B cell (primary cell): Measurements from ENCODE around the gene BMP7. TPM values are rescaled to one million over a fixed set of nuclear protein-coding genes. Genes with fewer than 3 reads are reported as not detected.

Experiments used
- ATAC-seq: fragments of 200-7000 bp; cut with Tn5 transposase; one replicate; pipeline ENCODE4 v1.10.0; 2021; ENCODE audit warnings: low read depth, mild to moderate bottlenecking, moderate number of reproducible peaks, moderate library complexity
- CTCF ChIA-PET: fragments of 350-600 bp; sonication (Branson Sonifier 250); formaldehyde crosslinking; loops from one replicate; lab custom pipeline; 2021; ENCODE audit warnings: antibody characterized with exemption, inconsistent platforms; lab: Charles Lee
- POLR2A ChIA-PET: fragments of 350-600 bp; sonication (Branson Sonifier 250); formaldehyde crosslinking; loops from one replicate; lab custom pipeline; 2021; ENCODE audit warnings: antibody characterized with exemption; lab: Charles Lee
- DNase-seq: peaks from one replicate; pipeline ENCODE4 v3.0.0; 2013
- H2AFZ ChIP-seq: 2 replicates; pipeline ENCODE4 v1.6.1; 2012; ENCODE audit warnings: mild to moderate bottlenecking, low read depth, low read length; ENCODE audit not compliant: insufficient read depth, poor library complexity, severe bottlenecking
- H3K27ac ChIP-seq, 2 donors: 1 replicate in 1 of 2; 2 replicates in 1 of 2; pipeline ENCODE4 v1.5.1; 2012 to 2013; ENCODE audit warnings: low read length in 2 of 2, mild to moderate bottlenecking in 2 of 2, moderate library complexity in 1 of 2
- H3K27me3 ChIP-seq, 4 experiments: fragments of 200-600 bp in 1 of 4; sonication (generic) in 1 of 4; replicated peaks in 1 of 4; 1 replicate in 2 of 4; 2 replicates in 2 of 4; pipeline versions ENCODE4 v1.6.1 to v1.7.0; 2013 to 2016; ENCODE audit warnings: low read length in 3 of 4, mild to moderate bottlenecking in 2 of 4, mixed read lengths in 1 of 4, moderate library complexity in 1 of 4; ENCODE audit not compliant: insufficient read depth in 4 of 4, control insufficient read depth in 3 of 4; ENCODE audit errors: control extremely low read depth in 1 of 4
- H3K36me3 ChIP-seq, 2 experiments: replicated peaks in 1 of 2; 1 replicate in 1 of 2; 2 replicates in 1 of 2; pipeline versions ENCODE4 v1.6.1 to v1.7.1; 2013; ENCODE audit warnings: low read length in 1 of 2; ENCODE audit not compliant: insufficient read depth in 2 of 2, control insufficient read depth in 1 of 2; ENCODE audit errors: control extremely low read depth in 1 of 2, extremely low read depth in 1 of 2
- H3K4me1 ChIP-seq, 2 donors: fragments of 200-600 bp in 1 of 2; sonication (generic) in 1 of 2; 1 replicate in 1 of 2; 2 replicates in 1 of 2; pipeline versions ENCODE4 v1.5.1 to v1.6.1; 2013 to 2017; ENCODE audit warnings: low read length in 2 of 2; ENCODE audit not compliant: control insufficient read depth in 2 of 2, insufficient read depth in 2 of 2
- H3K4me2 ChIP-seq: replicated peaks from 2 replicates; pipeline ENCODE3; 2012; ENCODE audit warnings: mild to moderate bottlenecking, low read depth, low read length; ENCODE audit not compliant: poor library complexity, severe bottlenecking
- H3K4me3 ChIP-seq, 5 experiments: fragments of 200-600 bp in 1 of 5; sonication (generic) in 1 of 5; 1 replicate in 3 of 5; 2 replicates in 2 of 5; pipeline versions ENCODE4 v1.5.1 to v1.7.0; 2011 to 2016; ENCODE audit warnings: low read length in 4 of 5, mild to moderate bottlenecking in 4 of 5, low read depth in 2 of 5, control low read depth in 1 of 5, moderate library complexity in 1 of 5; ENCODE audit not compliant: insufficient read depth in 1 of 5; ENCODE audit errors: control extremely low read depth in 1 of 5, extremely low read depth in 1 of 5
- H3K79me2 ChIP-seq: fragments of 200-600 bp; sonication (generic); one replicate; pipeline ENCODE4 v1.6.0; 2016; ENCODE audit warnings: low read length; ENCODE audit not compliant: control insufficient read depth, insufficient read depth
- H3K9ac ChIP-seq: fragments of 200-600 bp; sonication (generic); 2 replicates; pipeline ENCODE4 v1.6.1; 2017; ENCODE audit warnings: mild to moderate bottlenecking, low read length, moderate library complexity
- H3K9me3 ChIP-seq, 3 donors: one replicate each; pipeline versions ENCODE4 v1.6.1 to v1.7.1; 2013; ENCODE audit warnings: low read length in 2 of 3; ENCODE audit not compliant: control insufficient read depth in 2 of 3, insufficient read depth in 1 of 3; ENCODE audit errors: control extremely low read depth in 1 of 3
- H4K20me1 ChIP-seq: 2 replicates; pipeline ENCODE4 v1.6.0; 2012; ENCODE audit warnings: mild to moderate bottlenecking, low read length; ENCODE audit not compliant: insufficient read depth, control insufficient read depth, poor library complexity, severe bottlenecking
- H3K27ac Mint-ChIP-seq: one replicate; pipeline ENCODE4 v1.8.0; 2021; ENCODE audit warnings: mixed read lengths
- H3K27me3 Mint-ChIP-seq: one replicate; pipeline ENCODE4 v1.8.0; 2021; ENCODE audit warnings: mixed read lengths
- H3K4me1 Mint-ChIP-seq: one replicate; pipeline ENCODE4 v1.8.0; 2021; ENCODE audit warnings: mixed read lengths
- H3K4me3 Mint-ChIP-seq: one replicate; pipeline ENCODE4 v1.8.0; 2021; ENCODE audit warnings: mixed read lengths
- H3K9me3 Mint-ChIP-seq: one replicate; pipeline ENCODE4 v1.8.0; 2022; ENCODE audit warnings: mixed read lengths; ENCODE audit not compliant: insufficient read depth
- CTCF ChIP-seq: fragments of 200-600 bp; IDR thresholded peaks from one replicate; pipeline ENCODE4 v1.8.0; 2022; ENCODE audit warnings: antibody characterized with exemption, mild to moderate bottlenecking
- EZH2 ChIP-seq: IDR thresholded peaks from 2 replicates; pipeline ENCODE4 v1.6.1; 2012; ENCODE audit warnings: borderline replicate concordance, low read depth, mild to moderate bottlenecking, moderate library complexity, low read length; ENCODE audit not compliant: insufficient read depth, poor library complexity, severe bottlenecking
- WGBS: methylation state at CpG from one replicate; pipeline ENCODE4 v1.1.5; 2013; ENCODE audit warnings: missing lambda C conversion rate; ENCODE audit not compliant: insufficient coverage; 5-methylcytosine and 5-hydroxymethylcytosine counted together
- intact Hi-C: fragments of 100-400 bp; cut with micrococcal nuclease; formaldehyde crosslinking; loops from one replicate; pipeline ENCODE4 v1.10.0; 2022
- polyA plus RNA-seq: library from polyadenylated mRNA; depleted of rRNA; stranded (reverse); fragments of >200 nt; gene quantifications from 2 replicates; pipeline ENCODE4 v1.2.3, GENCODE V29; 2012
- total RNA-seq, 2 donors: library from RNA; stranded (reverse); fragments of 120-200 nt in 1 of 2; gene quantifications; 1 replicate in 1 of 2; 2 replicates in 1 of 2; pipeline versions ENCODE4 v1.2.3 to v1.2.4, GENCODE V29; 2013 to 2022

Gene BMP7
- total and polyA plus RNA-seq, 2 donors (not counting 1 experiment from before 2014, with no cell fraction given) = not detected

- no peaks in the 10 kb centered on the region for H3K36me3 ChIP-seq
- no peak for ATAC-seq
- no peaks in the 10 kb centered on the region for H3K4me1 ChIP-seq
- 83% methylated on average over 19 of the region's 19 CpGs for WGBS
- H2AFZ ChIP-seq = no peak overlapping the region
- ChIA-PET CTCF (no interaction called here), POLR2A (no interaction called here)
- H3K79me2 ChIP-seq = no peaks in the 10 kb centered on the region
- H3K4me2 ChIP-seq = no peak overlapping the region
- H3K27ac Mint-ChIP-seq = no peak overlapping the region
- H3K9me3 ChIP-seq = peaks cover 0 to 3% (median 0%) of the 10 kb centered on the region in 3 donors
- no peaks in the 10 kb centered on the region for H3K9me3 Mint-ChIP-seq
- H3K27me3 Mint-ChIP-seq = peaks cover 3% of the 10 kb centered on the region
- no peak overlapping the region for H3K4me3 ChIP-seq
- no peak for DNase-seq
- no peak overlapping the region for H3K9ac ChIP-seq
- H3K27ac ChIP-seq = no peak overlapping the region
- no peak overlapping the region for H3K4me3 Mint-ChIP-seq
- no peaks in the 10 kb centered on the region for H3K4me1 Mint-ChIP-seq
- no peaks in the 10 kb centered on the region for H4K20me1 ChIP-seq
- intact Hi-C loops = no loop called here
- TF ChIP-seq EZH2 (no peak), CTCF (no peak)
- peaks cover 0 to 2% (median 0%) of the 10 kb centered on the region in 4 experiments for H3K27me3 ChIP-seq
These were observed 41.8 kb downstream of the BMP7 start for GRCh38 chr20:57224641-57225138.

- no peaks in the 10 kb centered on the region for H3K27me3 ChIP-seq
- H3K9me3 ChIP-seq = peaks cover 0 to 9% (median 0%) of the 10 kb centered on the region in 3 donors
- no peaks in the 10 kb centered on the region for H3K79me2 ChIP-seq
- no peaks in the 10 kb centered on the region for H3K4me1 Mint-ChIP-seq
- no peak overlapping the region for H3K4me3 ChIP-seq
- 80% methylated on average over 20 of the region's 20 CpGs for WGBS
- POLR2A ChIA-PET = no interaction called here
- no peak overlapping the region for H3K4me2 ChIP-seq
- H3K9me3 Mint-ChIP-seq = no peaks in the 10 kb centered on the region
- H4K20me1 ChIP-seq = no peaks in the 10 kb centered on the region
- DNase-seq = no peak
- H3K27ac Mint-ChIP-seq = no peak overlapping the region
- no peaks in the 10 kb centered on the region for H3K4me1 ChIP-seq
- intact Hi-C loops = no loop called here
- CTCF ChIA-PET = no interaction called here
- H3K27me3 Mint-ChIP-seq = peaks cover 3% of the 10 kb centered on the region
- TF ChIP-seq CTCF (no peak), EZH2 (no peak)
- H3K27ac ChIP-seq = no peak overlapping the region
- no peak overlapping the region for H2AFZ ChIP-seq
- no peak overlapping the region for H3K4me3 Mint-ChIP-seq
- no peak overlapping the region for H3K9ac ChIP-seq
- H3K36me3 ChIP-seq = no peaks in the 10 kb centered on the region
- no peak for ATAC-seq
These were observed 42.6 kb downstream of the BMP7 start for GRCh38 chr20:57223648-57224489.
